ENCODE measurements around the gene COPS8.
A peak's percentile ranks its signal among the peaks of the same experiment; 100 is the strongest.

The COPS8 gene

GRCh38 chr2:237097911-237098702 is 12.4 kb downstream of the COPS8 start:
- no peak for TF ChIP-seq CTCF (conservative IDR thresholded peaks at IDR 0.05; ENCODE audit: low read length)
- no peak overlapping the region for H3K4me3 ChIP-seq (ENCODE audit: low read length)
- peak; percentile 88 for DNase-seq (ENCODE audit: low read depth)

DNA sequence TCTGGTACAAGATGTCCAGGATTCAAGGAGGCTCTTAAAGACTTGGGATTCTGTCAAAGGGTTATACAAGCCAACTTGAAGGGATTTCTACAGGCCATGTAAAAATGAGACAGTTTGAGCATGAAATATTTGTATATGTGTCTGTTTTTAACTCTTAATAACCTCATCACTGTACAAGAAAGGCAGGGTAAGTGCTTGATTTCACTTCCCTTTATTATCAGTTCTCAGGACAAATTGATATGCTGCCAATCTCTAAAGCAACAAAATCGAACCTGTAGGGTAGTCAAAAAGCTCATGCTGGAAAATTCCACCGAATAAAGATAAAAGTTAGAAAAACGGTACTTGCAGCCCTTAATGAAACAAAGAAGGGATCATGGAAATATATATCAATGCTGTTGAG is 14.1 kb downstream of the COPS8 start:
- no peak for TF ChIP-seq CTCF (conservative IDR thresholded peaks at IDR 0.05; ENCODE audit: low read length)
- H3K4me3 ChIP-seq (ENCODE audit: low read length): no peak overlapping the region
- no peak for DNase-seq (ENCODE audit: low read depth)

GRCh38 chr2:237101118-237101979 is 15.7 kb downstream of the COPS8 start:
- no peak for DNase-seq (ENCODE audit: low read depth)
- no peak overlapping the region for H3K4me3 ChIP-seq (ENCODE audit: low read length)

DNA sequence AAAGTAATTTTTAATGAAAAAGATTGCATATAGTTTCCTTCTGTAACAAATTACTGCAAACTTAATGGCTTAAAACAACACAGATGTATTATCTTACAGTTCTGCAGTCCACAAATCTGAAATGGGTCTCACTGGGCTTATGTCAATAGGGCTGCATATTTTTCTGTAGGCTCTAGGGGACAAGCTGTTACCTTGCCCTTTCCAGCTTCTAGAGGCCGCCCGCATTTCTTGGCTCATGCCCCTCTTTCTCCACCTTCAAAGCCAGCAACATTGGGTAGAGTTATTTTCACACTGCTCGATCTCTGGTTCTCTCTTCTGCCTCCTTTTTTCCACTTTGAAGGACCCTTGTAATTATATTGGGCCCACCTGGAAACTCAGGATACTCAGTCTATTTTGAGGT is 16.7 kb downstream of the COPS8 start:
- no peak overlapping the region for H3K4me3 ChIP-seq (ENCODE audit: low read length)
- TF ChIP-seq CTCF (conservative IDR thresholded peaks at IDR 0.05; ENCODE audit: low read length): no peak
- DNase-seq (ENCODE audit: low read depth): no peak

More at GRCh38 chr2:237101118-237101979, 15.7 kb downstream of the COPS8 start:
- TF ChIP-seq CTCF (conservative IDR thresholded peaks at IDR 0.05; ENCODE audit: low read length): no peak

DNA sequence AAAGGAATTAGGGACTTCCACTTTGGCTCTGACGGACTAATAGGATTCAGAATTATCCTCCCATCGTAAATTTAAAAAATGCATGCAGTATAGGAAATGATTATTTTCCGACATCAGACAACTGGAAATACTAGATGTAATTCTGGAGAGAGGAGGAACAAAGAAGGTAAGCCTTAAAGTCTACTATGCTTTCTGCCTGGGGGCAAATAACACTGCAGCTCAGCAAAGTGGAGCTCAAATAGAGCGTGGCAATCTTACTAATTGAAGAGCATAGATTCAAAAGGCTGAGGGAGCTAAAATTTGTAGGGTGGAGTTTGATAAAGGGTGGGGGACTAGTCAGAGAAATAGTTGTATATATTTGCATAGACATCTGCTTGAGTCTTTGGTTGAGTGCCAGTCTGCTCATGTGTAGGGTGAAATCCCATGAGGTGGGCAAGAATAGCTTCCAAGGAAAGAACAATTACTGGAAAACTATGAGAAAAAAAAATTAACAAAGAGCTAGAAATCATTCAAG is 23.8 kb downstream of the COPS8 start:
- H3K4me3 ChIP-seq (ENCODE audit: low read length): no peak overlapping the region
- no peak for DNase-seq (ENCODE audit: low read depth)
- no peak for TF ChIP-seq CTCF (conservative IDR thresholded peaks at IDR 0.05; ENCODE audit: low read length)

- DNase-seq (ENCODE audit: low read depth): no peak
- H3K4me3 ChIP-seq (ENCODE audit: low read length): no peak overlapping the region
- TF ChIP-seq CTCF (conservative IDR thresholded peaks at IDR 0.05; ENCODE audit: low read length): no peak
Observed at GRCh38 chr2:237113026-237113795, 27.5 kb downstream of the COPS8 start.
